ENCODE measurements around the gene CD74. TPM values are rescaled to one million over a fixed set of nuclear protein-coding genes. Genes with fewer than 3 reads are reported as not detected.

Gene CD74
- total RNA-seq, 1 donor from 2014 or later = 16.1 TPM

GRCh38 chr5:150436141-150436680 lies 23.5 kb upstream of the CD74 start:
- no peaks in the 10 kb centered on the region for H3K9me3 Mint-ChIP-seq
- H3K4me3 Mint-ChIP-seq = no peak overlapping the region
- H3K36me3 Mint-ChIP-seq = no peaks in the 10 kb centered on the region
- no peaks in the 10 kb centered on the region for H3K27me3 Mint-ChIP-seq (ENCODE audit: low read depth)
- DNase-seq (ENCODE audit: low spot score in 2 of 2, unreplicated experiment in 2 of 2) = peak; percentile 81 to 91
- H3K4me1 Mint-ChIP-seq = peaks cover 3% of the 10 kb centered on the region
- H3K27ac Mint-ChIP-seq = no peak overlapping the region
- peak; percentile 93 for TF ChIP-seq CTCF (IDR thresholded peaks at IDR 0.05; ENCODE audit: unreplicated experiment)

- Mint-ChIP-seq H3K9me3 (no peaks in the 10 kb centered on the region), H3K36me3 (no peaks in the 10 kb centered on the region), H3K4me3 (no peak overlapping the region)
These were observed 21.8 kb upstream of the CD74 start for GRCh38 chr5:150434464-150434863.

GRCh38 chr5:150431574-150431973 lies 18.9 kb upstream of the CD74 start:
- H3K4me1 Mint-ChIP-seq = peaks cover 3% of the 10 kb centered on the region
- no peaks in the 10 kb centered on the region for H3K36me3 Mint-ChIP-seq
- no peaks in the 10 kb centered on the region for H3K27me3 Mint-ChIP-seq (ENCODE audit: low read depth)
- no peak overlapping the region for H3K27ac Mint-ChIP-seq
- no peak for DNase-seq (ENCODE audit: low spot score in 2 of 2, unreplicated experiment in 2 of 2)
- no peak for TF ChIP-seq CTCF (IDR thresholded peaks at IDR 0.05; ENCODE audit: unreplicated experiment)
- H3K9me3 Mint-ChIP-seq = no peaks in the 10 kb centered on the region
- no peak overlapping the region for H3K4me3 Mint-ChIP-seq

More at GRCh38 chr5:150434464-150434863, 21.8 kb upstream of the CD74 start:
- TF ChIP-seq CTCF (IDR thresholded peaks at IDR 0.05; ENCODE audit: unreplicated experiment) = no peak
- peaks cover 3% of the 10 kb centered on the region for H3K4me1 Mint-ChIP-seq
- H3K27ac Mint-ChIP-seq = peak overlapping the region; percentile 34
- no peak for DNase-seq (ENCODE audit: low spot score in 2 of 2, unreplicated experiment in 2 of 2)
- H3K27me3 Mint-ChIP-seq (ENCODE audit: low read depth) = no peaks in the 10 kb centered on the region

- no peak overlapping the region for H3K27ac Mint-ChIP-seq
- no peaks in the 10 kb centered on the region for H3K27me3 Mint-ChIP-seq (ENCODE audit: low read depth)
- DNase-seq (ENCODE audit: low spot score in 2 of 2, unreplicated experiment in 2 of 2) = no peak
- no peaks in the 10 kb centered on the region for H3K9me3 Mint-ChIP-seq
- H3K36me3 Mint-ChIP-seq = no peaks in the 10 kb centered on the region
- H3K4me1 Mint-ChIP-seq = peaks cover 3% of the 10 kb centered on the region
- TF ChIP-seq CTCF (IDR thresholded peaks at IDR 0.05; ENCODE audit: unreplicated experiment) = no peak
- no peak overlapping the region for H3K4me3 Mint-ChIP-seq
These were observed 18.3 kb upstream of the CD74 start for GRCh38 chr5:150431048-150431447.

- H3K4me1 Mint-ChIP-seq = no peaks in the 10 kb centered on the region
These were observed 16.7 kb upstream of the CD74 start for GRCh38 chr5:150429410-150429873.

More at GRCh38 chr5:150429410-150429873, 16.7 kb upstream of the CD74 start:
- Mint-ChIP-seq H3K4me3 (no peak overlapping the region), H3K27ac (no peak overlapping the region), H3K9me3 (no peaks in the 10 kb centered on the region), H3K27me3 (ENCODE audit: low read depth) (no peaks in the 10 kb centered on the region), H3K36me3 (no peaks in the 10 kb centered on the region)
- no peak for DNase-seq (ENCODE audit: low spot score in 2 of 2, unreplicated experiment in 2 of 2)
- no peak for TF ChIP-seq CTCF (IDR thresholded peaks at IDR 0.05; ENCODE audit: unreplicated experiment)
